22Rv1 (cell line): ENCODE data around the gene SLC4A9.
A peak's percentile ranks its signal among the peaks of the same experiment; 100 is the strongest.

ENCODE experiments used
- CTCF ChIP-seq: fragments of 450-650 bp; IDR thresholded peaks from 2 replicates; pipeline ENCODE4 v1.5.1; 2017; ENCODE audit warnings: mild to moderate bottlenecking
- ZFX ChIP-seq: fragments of 450-650 bp; IDR thresholded peaks from 2 replicates; pipeline ENCODE4 v1.6.1; 2017; ENCODE audit warnings: antibody characterized with exemption, borderline replicate concordance

DNA sequence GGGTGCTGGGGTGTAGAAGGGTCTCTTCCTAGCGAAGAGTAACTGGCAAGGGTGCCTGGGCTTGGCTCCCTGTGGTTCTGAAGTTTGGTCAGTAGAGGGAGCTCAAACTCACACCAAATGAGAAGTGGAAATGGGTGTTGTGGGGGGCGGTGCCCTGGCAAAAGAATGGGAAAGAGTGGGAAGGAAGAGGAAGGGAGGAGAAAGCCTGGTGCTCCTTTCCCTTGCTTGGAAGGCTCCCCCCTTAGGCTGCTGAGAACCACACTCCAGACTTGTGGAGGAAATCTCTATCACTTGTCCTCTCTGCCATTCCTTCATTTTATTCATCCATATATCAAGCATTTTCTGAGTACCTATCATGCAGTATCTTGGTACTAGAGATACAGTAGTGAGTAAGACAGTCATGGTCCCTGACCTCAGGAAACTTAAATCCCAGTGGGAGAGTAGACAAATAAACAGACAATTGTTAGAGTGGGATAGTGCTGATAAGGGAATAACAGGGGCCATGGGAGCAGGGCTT lies 13.0 kb downstream of the SLC4A9 start:
- peak; percentile 93 for TF ChIP-seq CTCF
- TF ChIP-seq ZFX, result no peak
